ENCODE measurements around the gene RNF144A.
"Not testable (repeated sequence)": the region's sequence is repeated elsewhere in the genome, so short reads cannot be mapped to it uniquely, and the experiment has no call there.

RNF144A gene

DNA sequence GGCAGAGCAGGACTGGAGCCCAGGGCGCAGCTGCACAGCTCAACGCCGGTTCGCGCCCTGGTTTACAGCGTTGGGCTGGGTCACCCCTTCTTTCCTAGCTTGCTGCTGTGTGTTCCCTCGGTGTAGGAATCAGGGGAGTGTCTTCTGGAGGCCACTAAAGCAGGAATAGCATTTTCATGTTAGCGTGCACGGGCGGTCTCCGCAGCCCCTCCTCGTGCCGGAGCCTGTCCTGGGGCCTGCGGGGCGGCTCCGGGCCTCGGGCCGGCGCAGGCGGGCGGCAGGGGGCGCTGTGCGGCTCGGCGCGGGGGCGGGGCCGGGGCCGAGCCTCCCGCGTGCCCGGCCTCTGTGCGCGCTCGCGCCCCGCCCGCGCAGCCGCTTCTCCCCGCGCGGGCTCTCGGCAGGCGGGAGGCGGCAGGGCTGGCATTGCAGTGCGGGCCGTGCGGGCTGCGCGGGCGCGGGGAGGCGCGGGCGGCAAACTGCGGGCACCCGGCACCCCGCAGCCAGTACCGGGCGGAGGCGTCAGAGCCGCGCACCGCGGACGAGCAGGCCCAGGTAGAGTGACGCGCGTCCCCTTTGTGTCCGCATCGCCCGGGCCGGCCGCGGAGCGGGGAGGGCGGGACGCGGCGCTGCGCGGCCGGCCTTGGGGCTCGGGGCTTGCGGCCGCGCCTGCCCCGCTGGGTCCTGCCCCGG, at the start of gene RNF144A:
RNF144A (plus strand) TSS at position 342 of the 690 bp plus-strand sequence. CDS start 79,515 bp downstream, outside the sequence.
- DNase-seq: peak; percentile 79 to 94 (median 90)

GRCh38 chr2:6872394-6872793, 44.8 kb upstream of the RNF144A start:
- DNase-seq: peak; percentile 30 to 84 (median 74)

- no peak for DNase-seq
Observed at GRCh38 chr2:6874032-6874431, 43.2 kb upstream of the RNF144A start.

- DNase-seq: peak in 2 of 3 donors; percentile 24 to 54
Observed at GRCh38 chr2:6876309-6876708, 40.9 kb upstream of the RNF144A start.

- peak; percentile 77 to 91 (median 83) for DNase-seq
Observed at GRCh38 chr2:6877402-6878304, 39.6 kb upstream of the RNF144A start, which contains the start of gene RSAD2. TSS of gene RSAD2 (plus strand) at chr2:6877777. CDS start at chr2:6877801, 24 bp downstream.

DNA sequence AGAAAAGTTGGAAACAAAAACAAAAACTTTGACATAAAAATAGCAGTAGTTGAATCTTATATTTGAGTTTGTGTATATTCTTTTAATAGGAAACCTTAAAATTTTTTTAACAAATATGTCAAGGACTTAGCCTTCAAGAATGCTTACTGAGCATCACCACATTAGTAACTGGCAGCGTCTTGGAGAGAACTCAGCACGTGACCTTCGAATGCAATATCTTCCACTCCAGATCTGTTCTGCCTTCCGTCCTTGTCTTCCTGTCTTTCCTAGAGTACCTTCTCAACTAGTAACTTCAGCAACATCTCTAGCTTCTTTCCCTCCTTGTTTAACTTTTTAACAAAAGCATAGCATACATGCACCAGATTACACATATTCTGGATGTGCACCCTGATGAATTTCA, 38.7 kb upstream of the RNF144A start:
- DNase-seq: no peak

DNA sequence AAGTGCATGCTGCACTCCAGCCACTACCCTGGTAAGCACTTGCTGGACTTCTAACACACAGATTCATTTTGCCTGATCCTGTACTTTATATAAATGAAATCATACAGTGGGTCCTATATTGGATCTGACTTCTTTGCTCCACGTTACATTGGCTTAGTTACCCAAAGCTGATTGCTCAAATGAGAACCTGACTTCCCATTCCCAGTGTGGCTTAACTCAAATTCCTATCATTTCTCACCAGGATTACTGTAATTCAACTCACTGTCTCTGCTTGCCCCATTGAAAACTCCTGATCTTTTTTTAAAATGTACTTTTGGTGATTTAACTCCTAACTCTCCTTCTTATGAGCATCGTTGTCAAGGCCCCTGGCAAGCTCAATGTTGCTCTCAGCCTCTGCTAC, 38.2 kb upstream of the RNF144A start:
- no peak for DNase-seq

- DNase-seq: no peak
Observed at GRCh38 chr2:6880200-6880733, 36.9 kb upstream of the RNF144A start.

- no peak for DNase-seq
Observed at GRCh38 chr2:6881046-6881445, 36.2 kb upstream of the RNF144A start.

GRCh38 chr2:6881516-6881915, 35.7 kb upstream of the RNF144A start:
- DNase-seq: no peak

DNA sequence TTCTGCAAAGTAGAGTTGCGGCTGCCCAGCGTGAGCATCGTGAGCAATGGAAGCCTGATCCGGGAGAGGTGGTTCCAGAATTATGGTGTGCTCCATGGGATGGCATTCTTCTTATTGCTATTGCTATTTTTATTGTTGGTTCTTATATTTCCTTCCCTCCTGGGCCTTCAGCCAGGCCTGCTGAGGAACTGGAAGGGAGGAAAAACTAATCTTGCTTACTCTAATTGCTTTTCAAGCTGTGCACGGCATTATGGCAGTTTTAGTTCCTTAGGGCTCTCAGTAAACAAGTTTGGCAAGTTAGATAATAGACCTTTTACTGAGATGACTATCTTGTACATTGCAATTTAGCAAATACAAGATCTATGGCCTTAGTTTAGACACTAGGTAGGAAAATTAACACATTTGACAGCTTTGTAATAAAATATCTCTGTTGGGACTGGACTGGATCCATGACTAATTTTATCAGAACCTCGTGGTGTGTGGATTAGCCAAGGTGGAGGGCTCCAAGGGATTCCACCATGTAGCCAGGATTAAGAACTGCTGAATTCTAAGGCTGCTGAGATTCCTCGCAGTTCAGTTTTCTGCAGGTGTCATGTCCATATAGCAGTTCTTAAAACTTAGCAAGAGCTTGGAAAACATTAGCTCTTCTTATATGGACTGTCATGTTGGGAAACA, 33.6 kb upstream of the RNF144A start:
- DNase-seq: no peak

DNA sequence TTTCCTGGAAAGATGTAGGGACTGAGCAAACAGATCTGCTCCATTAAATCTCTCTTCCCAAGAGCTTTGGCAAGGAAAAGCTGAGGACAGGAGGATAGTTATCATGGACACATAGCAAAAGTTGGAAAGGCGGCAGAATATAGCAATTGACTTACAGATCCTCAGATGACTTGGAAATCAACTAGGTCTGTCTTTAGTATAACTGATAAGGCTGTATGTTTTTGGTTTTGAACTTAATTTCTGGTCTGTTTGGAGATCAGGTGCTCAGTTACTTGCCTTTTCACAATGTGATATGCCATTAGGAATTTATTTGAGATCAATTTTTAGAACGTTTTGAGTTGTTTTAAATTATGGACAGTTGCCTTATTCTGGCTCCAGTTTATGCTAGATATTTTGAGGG, 31.7 kb upstream of the RNF144A start:
- no peak for DNase-seq

DNA sequence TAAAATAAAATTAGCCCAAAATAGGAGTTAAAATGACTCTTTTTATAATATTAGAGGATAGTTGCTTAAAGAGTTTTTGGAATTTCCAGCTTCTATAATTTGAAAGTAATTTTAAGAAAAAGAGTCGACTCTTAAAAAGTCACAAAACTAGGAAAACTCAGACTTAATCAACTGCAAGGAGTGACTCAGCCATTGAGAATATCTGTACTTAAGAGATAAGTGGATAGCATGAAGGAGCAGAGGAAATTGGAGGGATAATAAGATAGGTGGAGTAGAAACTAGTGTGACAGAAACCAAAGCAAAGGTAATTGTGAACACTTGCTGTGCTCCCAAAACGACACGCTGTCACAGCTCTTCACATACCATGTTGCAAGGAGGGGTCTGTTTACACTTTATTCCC, 31.2 kb upstream of the RNF144A start:
- peak in 1 of 3 donors; percentile 19 for DNase-seq

DNA sequence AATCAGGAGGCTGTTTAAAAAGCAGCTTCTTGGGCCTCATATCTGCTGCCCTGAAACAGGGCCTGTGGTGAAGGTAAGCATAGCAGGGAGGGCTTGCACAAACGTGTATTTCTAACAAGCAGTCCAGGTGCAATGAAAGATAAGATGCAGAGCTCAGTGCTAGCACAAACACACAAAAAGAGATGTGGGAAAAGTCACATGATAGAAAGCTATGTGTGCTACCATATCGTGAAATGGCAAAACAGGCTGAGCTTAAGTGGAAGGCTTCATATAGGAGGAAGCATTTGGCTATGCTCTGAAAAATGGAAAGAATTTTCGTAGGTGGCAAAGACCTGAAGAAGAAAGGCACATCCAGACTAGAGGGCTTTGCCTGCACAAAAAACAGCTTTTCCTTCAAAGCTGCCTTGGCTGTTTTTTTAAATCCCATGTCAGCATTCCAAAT, 29.4 kb upstream of the RNF144A start:
- no peak for DNase-seq

GRCh38 chr2:6888724-6889123, 28.5 kb upstream of the RNF144A start:
- DNase-seq: no peak

DNA sequence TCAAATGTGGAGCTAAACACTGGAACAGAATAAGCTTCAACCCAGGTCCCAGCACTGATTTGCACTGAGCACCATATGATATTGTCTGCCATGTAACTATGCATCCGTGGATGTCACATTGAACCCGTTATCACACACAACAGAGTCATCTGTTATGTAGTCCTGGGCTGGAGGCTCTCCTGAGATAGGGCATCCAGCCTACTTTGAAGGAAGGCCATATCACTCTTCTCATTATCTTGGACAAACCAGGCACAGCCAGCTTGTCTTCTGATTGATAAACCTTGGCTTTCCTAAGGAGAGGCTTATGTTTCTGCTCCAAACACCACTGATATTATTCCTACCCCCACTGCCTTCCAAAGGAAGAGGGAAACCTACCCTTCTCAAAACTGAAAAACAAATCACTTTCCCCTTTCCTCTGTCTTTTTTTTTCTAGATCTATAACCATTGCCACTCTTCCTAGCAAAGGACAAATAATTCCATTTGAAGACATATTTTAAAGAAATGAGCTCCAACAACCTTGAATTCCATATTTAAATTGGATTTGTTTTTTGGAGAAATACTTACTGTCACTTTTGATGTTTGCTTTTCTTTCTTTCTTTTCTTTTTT, 23.2 kb upstream of the RNF144A start:
- DNase-seq: no peak

GRCh38 chr2:6896930-6897759, 20.1 kb upstream of the RNF144A start:
- peak; percentile 56 to 75 (median 74) for DNase-seq

DNA sequence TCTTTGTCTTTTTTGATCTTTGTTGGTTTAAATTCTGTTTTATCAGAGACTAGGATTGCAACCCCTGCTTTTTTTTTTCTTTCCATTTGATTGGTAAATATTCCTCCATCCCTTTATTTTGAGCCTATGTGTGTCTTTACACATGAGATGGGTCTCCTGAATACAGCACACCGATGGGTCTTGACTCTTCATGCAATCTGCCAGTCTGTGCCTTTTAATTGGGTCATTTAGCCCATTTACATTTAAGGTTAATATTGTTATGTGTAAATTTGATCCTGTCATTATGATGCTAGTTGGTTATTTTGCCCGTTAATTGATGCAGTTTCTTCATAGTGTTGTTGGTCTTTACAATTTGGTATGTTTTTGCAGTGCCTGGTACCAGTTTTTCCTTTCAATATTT, 14.6 kb upstream of the RNF144A start:
- DNase-seq: not testable (repeated sequence)

DNA sequence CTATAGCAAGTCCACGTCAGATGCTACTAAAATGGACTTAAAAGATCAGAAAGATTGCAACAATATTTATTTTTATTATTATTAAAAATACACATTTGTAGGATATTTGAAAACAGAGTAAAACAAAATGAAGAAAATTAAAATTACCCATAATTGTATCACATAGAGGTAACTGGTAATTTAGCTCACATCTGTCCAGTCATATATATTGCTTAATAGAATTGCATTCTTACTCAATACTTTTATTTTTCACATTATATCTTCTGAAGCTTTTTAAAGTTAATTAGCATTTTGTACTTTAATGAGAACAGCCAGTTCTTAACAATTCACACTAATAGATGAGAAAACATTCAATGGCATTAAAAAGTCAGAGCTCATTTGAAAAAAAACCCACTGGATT, 11.5 kb upstream of the RNF144A start:
- DNase-seq: no peak

DNA sequence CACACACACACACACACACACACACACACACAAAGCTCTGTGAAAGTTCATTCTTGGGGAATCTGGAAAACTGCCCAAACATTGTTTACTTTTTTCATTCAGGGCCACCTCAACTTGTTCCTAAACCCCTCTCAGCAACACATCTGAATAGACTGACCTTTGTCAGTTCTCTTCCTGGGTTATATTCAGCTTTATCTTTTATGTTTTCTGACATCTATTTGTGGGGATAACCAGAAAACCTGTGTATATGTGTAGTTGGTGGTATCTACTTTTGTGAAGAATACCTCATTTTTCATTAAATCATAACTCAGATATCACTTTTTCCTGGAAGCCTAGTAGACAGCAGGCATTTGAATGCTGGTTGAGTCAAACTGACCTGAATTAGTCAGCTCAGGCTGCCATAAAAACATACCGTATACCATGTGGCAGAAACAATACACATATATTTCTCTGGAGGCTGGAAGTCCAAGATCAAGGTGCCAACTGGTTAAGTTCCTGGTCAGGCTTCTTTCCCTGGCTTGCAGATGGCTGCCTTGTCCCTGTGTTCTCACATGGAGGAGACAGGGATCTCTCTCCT, 11.0 kb upstream of the RNF144A start:
- DNase-seq: no peak

DNA sequence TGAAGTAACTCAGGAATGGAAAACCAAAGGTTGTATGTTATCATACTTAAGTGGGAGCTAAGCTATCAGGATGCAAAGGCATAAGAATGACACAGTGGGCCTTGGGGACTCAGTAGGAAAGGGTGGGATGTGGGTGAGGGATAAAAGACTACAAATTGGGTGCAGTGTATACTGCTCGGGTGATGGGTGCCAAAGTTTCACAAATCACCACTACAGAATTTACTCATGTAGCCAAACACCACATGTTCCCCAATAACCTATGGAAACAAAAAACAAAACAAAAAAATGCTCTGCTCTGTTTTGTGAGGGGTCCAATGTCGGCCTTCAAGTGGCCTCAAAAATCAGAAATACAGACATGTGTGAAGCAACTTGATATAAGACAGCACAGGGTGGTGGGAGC, 8.9 kb upstream of the RNF144A start:
- DNase-seq: no peak

All from suppressor macrophage treated with lipopolysaccharide for 1 hour (primary cell).